K562 (cell line): ENCODE results near the gene SDSL. TPM values are rescaled to one million over a fixed set of nuclear protein-coding genes. Genes with fewer than 3 reads are reported as not detected.

ENCODE experiments used
- ATAC-seq: fragments of 200-7000 bp; cut with Tn5 transposase; 3 replicates; pipeline ENCODE4 v1.9.1; 2020; ENCODE audit warnings: moderate library complexity
- BruUV-seq: library from RNA; stranded (reverse); fragments of 400-500 nt; replicated peaks from 2 replicates; lab custom pipeline; 2021; lab: Mats Ljungman, UMichigan
- CTCF ChIA-PET: fragments of 300-600 bp; formaldehyde crosslinking; extraction: SDS; loops from one replicate; lab custom pipeline; 2021; ENCODE audit warnings: low intra/inter-chr PET ratio; lab: Yijun Ruan, JAX
- POLR2A ChIA-PET: fragments of 300-600, 350-650 bp; sonication (Branson Sonifier 250); formaldehyde crosslinking; extraction: SDS; loops from one replicate; lab custom pipeline; 2021; ENCODE audit warnings: antibody characterized with exemption, inconsistent platforms; lab: Yijun Ruan, JAX
- DNase-seq, 4 experiments: peaks; one replicate each; pipeline versions ENCODE4 v3.0.0 to v3.0.0-alpha.2; 2011 to 2018; ENCODE audit warnings: low spot score in 3 of 4, mixed read lengths in 3 of 4; ENCODE audit errors: extremely low read depth in 1 of 4
- FAIRE-seq: peaks from 2 replicates; lab custom pipeline; 2011; peaks lifted over from hg19 to GRCh38; lab: Jason Lieb, UNC
- H2AFZ ChIP-seq: 2 replicates; pipeline ENCODE4 v1.6.0; 2011; ENCODE audit warnings: low read depth, low read length, control low read depth, inconsistent platforms
- H3K27ac ChIP-seq: fragments of 200-600 bp; 3 replicates; pipeline ENCODE4 v1.8.0; 2011; ENCODE audit warnings: low read depth, mild to moderate bottlenecking, control low read depth, inconsistent platforms, low read length, moderate library complexity, mixed read lengths; ENCODE audit errors: extremely low read depth
- H3K27me3 ChIP-seq, 2 experiments: fragments of 300-600 bp in 1 of 2; 2 replicates in 1 of 2; 3 replicates in 1 of 2; pipeline versions ENCODE4 v1.6.0 to v1.8.0; 2011; ENCODE audit warnings: inconsistent platforms in 2 of 2, low read length in 2 of 2, mild to moderate bottlenecking in 1 of 2, mixed read lengths in 1 of 2, moderate library complexity in 1 of 2; ENCODE audit not compliant: control insufficient read depth in 2 of 2, insufficient read depth in 2 of 2
- H3K36me3 ChIP-seq: fragments of 300-600 bp; 3 replicates; pipeline ENCODE4 v1.8.0; 2011; ENCODE audit warnings: mild to moderate bottlenecking, low read length, inconsistent platforms; ENCODE audit not compliant: control insufficient read depth, insufficient read depth
- H3K4me1 ChIP-seq, 2 experiments: fragments of 200-600 bp in 1 of 2; replicated peaks in 1 of 2; 2 replicates in 1 of 2; 3 replicates in 1 of 2; pipeline versions ENCODE4 v1.5.1 to v1.8.0; 2011; ENCODE audit warnings: inconsistent platforms in 2 of 2, low read length in 2 of 2, mild to moderate bottlenecking in 1 of 2, mixed read lengths in 1 of 2, moderate library complexity in 1 of 2; ENCODE audit not compliant: control insufficient read depth in 2 of 2, insufficient read depth in 2 of 2
- H3K4me2 ChIP-seq: 2 replicates; pipeline ENCODE4 v1.6.1; 2011; ENCODE audit warnings: low read length, control low read depth, inconsistent platforms, mixed read lengths; ENCODE audit not compliant: insufficient read depth
- H3K4me3 ChIP-seq: fragments of 200-600 bp; sonication (generic), shearing (Covaris generic); 2 replicates; pipeline ENCODE4 v1.5.1; 2016; ENCODE audit warnings: control low read depth, inconsistent platforms
- H3K79me2 ChIP-seq: fragments of 200-600 bp; 3 replicates; pipeline ENCODE4 v1.8.0; 2011; ENCODE audit warnings: low read length, inconsistent platforms; ENCODE audit not compliant: control insufficient read depth, insufficient read depth
- H3K9ac ChIP-seq, 2 experiments: 2 replicates each; pipeline versions ENCODE4 v1.6.0 to v1.6.1; 2011; ENCODE audit warnings: low read depth in 2 of 2, low read length in 2 of 2, control low read depth in 1 of 2, inconsistent platforms in 1 of 2, mild to moderate bottlenecking in 1 of 2, mixed read lengths in 1 of 2; ENCODE audit not compliant: insufficient read depth in 1 of 2
- H3K9me1 ChIP-seq: one replicate; pipeline ENCODE4 v1.6.0; 2011; ENCODE audit warnings: inconsistent platforms, mild to moderate bottlenecking, low read length, moderate library complexity; ENCODE audit not compliant: control insufficient read depth, insufficient read depth
- H3K9me3 ChIP-seq: replicated peaks from 2 replicates; pipeline ENCODE4 v1.5.1; 2011; ENCODE audit warnings: low read depth, low read length, inconsistent platforms; ENCODE audit not compliant: control insufficient read depth, insufficient read depth
- H4K20me1 ChIP-seq: replicated peaks from 2 replicates; pipeline ENCODE4 v1.6.1; 2011; ENCODE audit warnings: low read length, inconsistent platforms, mixed read lengths; ENCODE audit not compliant: control insufficient read depth, insufficient read depth
- ARID3B ChIP-seq: fragments of 250-450 bp; sonication (Bioruptor Pico); IDR thresholded peaks from 2 replicates; pipeline ENCODE4 v1.4.0; 2020; ENCODE audit warnings: borderline replicate concordance
- CHAMP1 ChIP-seq: fragments of 450-650 bp; IDR thresholded peaks from 2 replicates; pipeline ENCODE4 v1.6.1; 2016; ENCODE audit warnings: mild to moderate bottlenecking
- CTCFL ChIP-seq: IDR thresholded peaks from 2 replicates; pipeline ENCODE4 v1.6.1; 2011; ENCODE audit warnings: borderline replicate concordance, low read depth, mild to moderate bottlenecking, moderate library complexity, low read length; ENCODE audit not compliant: insufficient read depth, poor library complexity, severe bottlenecking
- EHMT2 ChIP-seq: fragments of 450-650 bp; IDR thresholded peaks from 2 replicates; pipeline ENCODE4 v1.6.1; 2018; ENCODE audit warnings: antibody characterized with exemption
- ELF4 ChIP-seq: fragments of 450-650 bp; formaldehyde crosslinking; IDR thresholded peaks from 2 replicates; pipeline ENCODE4 v1.4.0; 2022; ENCODE audit warnings: missing genetic modification characterization
- GATA2 ChIP-seq: sonication (generic); formaldehyde crosslinking; IDR thresholded peaks from 2 replicates; pipeline ENCODE4 v1.4.0; 2020; ENCODE audit warnings: mild to moderate bottlenecking, missing genetic modification reagents
- HNRNPLL ChIP-seq: fragments of 200-400 bp; formaldehyde crosslinking; IDR thresholded peaks from 2 replicates; pipeline ENCODE4 v1.6.1; 2017; ENCODE audit warnings: low read length, low read depth, mild to moderate bottlenecking; ENCODE audit not compliant: poor library complexity, severe bottlenecking
- MAFF ChIP-seq: IDR thresholded peaks from 2 replicates; pipeline ENCODE4 v1.6.1; 2012; ENCODE audit warnings: low read length, improper control_type of control experiment
- MAZ ChIP-seq, 2 experiments: fragments of 450-650 bp in 1 of 2; sonication (generic) in 1 of 2; formaldehyde crosslinking; IDR thresholded peaks in 1 of 2; conservative IDR thresholded peaks in 1 of 2; 2 replicates each; pipeline versions ENCODE4 v1.4.0 to v1.5.0; 2020; ENCODE audit warnings: mild to moderate bottlenecking in 1 of 2, missing genetic modification reagents in 1 of 2
- RFX1 ChIP-seq: fragments of 450-650 bp; IDR thresholded peaks from 2 replicates; pipeline ENCODE4 v1.6.1; 2016; ENCODE audit warnings: mild to moderate bottlenecking, moderate library complexity
- SREBF1 ChIP-seq: fragments of 150-350 bp; IDR thresholded peaks from 2 replicates; pipeline ENCODE4 v1.6.1; 2014; ENCODE audit warnings: antibody characterized with exemption, low read depth, low read length, borderline replicate concordance
- TOE1 ChIP-seq, 2 experiments: fragments of 450-650 bp in 1 of 2; sonication (generic) in 1 of 2; formaldehyde crosslinking in 1 of 2; IDR thresholded peaks; 2 replicates each; pipeline versions ENCODE4 v1.7.1 to v1.8.0; 2016 to 2022; ENCODE audit warnings: borderline replicate concordance in 2 of 2, mild to moderate bottlenecking in 2 of 2, antibody characterized with exemption in 1 of 2, inconsistent platforms in 1 of 2, low read depth in 1 of 2, missing genetic modification reagents in 1 of 2, moderate library complexity in 1 of 2
- ZNF395 ChIP-seq: fragments of 200-800 bp; sonication (Bioruptor generic); IDR thresholded peaks from 2 replicates; pipeline ENCODE4 v1.6.1; 2017; ENCODE audit warnings: missing genetic modification characterization, missing compliant biosample characterization
- ZNF717 ChIP-seq: fragments of 250-450 bp; sonication (Bioruptor Pico); IDR thresholded peaks from 2 replicates; pipeline ENCODE4 v1.5.0; 2021
- ZNF785 ChIP-seq: fragments of 250-450 bp; sonication (Bioruptor Pico); IDR thresholded peaks from 2 replicates; pipeline ENCODE4 v1.4.0; 2020; ENCODE audit warnings: mild to moderate bottlenecking
- WGBS: fragments of 100-300 bp; shearing (Covaris generic); methylation state at CpG from one replicate; pipeline ENCODE4 v1.1.6; 2016; ENCODE audit warnings: low coverage, mixed read lengths; ENCODE audit not compliant: insufficient coverage; ENCODE audit errors: missing lambda C conversion rate; 5-methylcytosine and 5-hydroxymethylcytosine counted together
- in situ Hi-C: fragments of 300-500 bp; cut with MboI; formaldehyde crosslinking; loops from 4 replicates; pipeline ENCODE4 v1.15.0; 2018; ENCODE audit warnings: inconsistent platforms, mixed read lengths
- intact Hi-C: fragments of 100-400 bp; cut with micrococcal nuclease; formaldehyde crosslinking; loops from 2 replicates; pipeline ENCODE4 v1.14.2; 2022
- polyA plus RNA-seq, 8 experiments: library from polyadenylated mRNA; depleted of rRNA in 4 of 8; stranded (reverse) in 5 of 8; unstranded in 3 of 8; fragments of >200 nt; fragmentation: Nextera tagmentation in 2 of 8; fragmentation: Illumina TruSeq in 1 of 8; extraction: Ambion mirVana in 2 of 8; extraction: Trizol in 1 of 8; gene quantifications; 2 replicates each; pipeline versions ENCODE4 v1.2.1 to v1.2.3, GENCODE V29; 2011 to 2014; ENCODE audit warnings: inconsistent platforms in 1 of 8, missing spikeins in 1 of 8
- total RNA-seq, 7 experiments: library from RNA; depleted of rRNA in 6 of 7; stranded (reverse); fragments of >200 nt in 6 of 7; fragmentation: Illumina TruSeq in 2 of 7; extraction: Trizol in 2 of 7; gene quantifications; 2 replicates each; pipeline versions ENCODE4 v1.2.1 to v1.2.3, GENCODE V29; 2011 to 2021; ENCODE audit warnings: low replicate concordance in 1 of 7

Gene SDSL
- total and polyA plus RNA-seq, 9 of the 15 experiments (the other 6 are each of a cell fraction or from before 2014, with no cell fraction given), result 0.31 to 11.0 (median 7.4) TPM

- intact Hi-C loops, result no loop called here
- H3K4me1 ChIP-seq, result peaks cover 5 to 8% of the 10 kb centered on the region in 2 experiments; a peak in 3 of 5 replicates
- POLR2A ChIA-PET, result no interaction called here
- no peak overlapping the region for H3K9ac ChIP-seq
- ATAC-seq (no peak), FAIRE-seq (no peak), DNase-seq (no peak)
- no peaks in the 10 kb centered on the region for H4K20me1 ChIP-seq
- BruUV-seq, result no TSS peak
- no peak overlapping the region for H3K4me3 ChIP-seq
- CTCF ChIA-PET, result interaction anchor here (1.7 kb wide), 1 partner anchor 472 kb away, joined by 9 read pairs; no protein-coding TSS in a partner anchor
- in situ Hi-C loops, result loop anchor here (5.0 kb wide), 1 partner anchor 472 kb away; no protein-coding TSS in a partner anchor
- H3K36me3 ChIP-seq, result no peaks in the 10 kb centered on the region
- H3K27me3 ChIP-seq, result peaks cover 6 to 25% of the 10 kb centered on the region in 2 experiments; a peak in 3 of 5 replicates
- WGBS, result 12% methylated on average over 7 of the region's 7 CpGs
- no peak overlapping the region for H3K27ac ChIP-seq
- H3K4me2 ChIP-seq, result no peak overlapping the region
- H3K9me3 ChIP-seq, result no peaks in the 10 kb centered on the region
- no peaks in the 10 kb centered on the region for H3K9me1 ChIP-seq
- no peaks in the 10 kb centered on the region for H3K79me2 ChIP-seq
- H2AFZ ChIP-seq, result no peak overlapping the region
- TF ChIP-seq ZNF395 (CRISPR knock-in tag) (no peak), MAFF (no peak), TOE1 (IDR thresholded peaks at IDR 0.05; ENCODE audit: borderline replicate concordance) (no peak), TOE1 (CRISPR knock-in tag; IDR thresholded peaks at IDR 0.05; ENCODE audit: borderline replicate concordance, low read depth) (no peak), CHAMP1 (no peak), MAZ (CRISPR knock-in tag; conservative IDR thresholded peaks at IDR 0.05 in 1 of 2, IDR thresholded peaks at IDR 0.05 in 1 of 2) (no peak), CTCFL (no peak), ZNF717 (no peak), SREBF1 (no peak), RFX1 (no peak), ARID3B (CRISPR knock-in tag) (no peak), ELF4 (CRISPR knock-in tag) (no peak), GATA2 (CRISPR knock-in tag) (no peak), HNRNPLL (no peak), ZNF785 (CRISPR knock-in tag) (no peak), EHMT2 (no peak)
These were observed 18.2 kb downstream of the SDSL start for GRCh38 chr12:113440336-113440735.
